Peyer's patch (tissue), 4 donors: ENCODE data around the gene CELF2.

ENCODE experiments used
- POLR2A ChIP-seq, 2 donors: fragments of 450-650 bp; IDR thresholded peaks; one replicate each; pipeline ENCODE4 v1.5.1; 2017; ENCODE audit warnings: antibody characterized with exemption in 2 of 2, mild to moderate bottlenecking in 2 of 2, moderate library complexity in 2 of 2
- TF ChIP-seq, protein P1 (sequence below), 6 experiments: fragments of 450-650 bp in 4 of 6; fragments of 200-600 bp in 2 of 6; sonication (generic) in 1 of 6; IDR thresholded peaks; one replicate each; pipeline ENCODE4 v1.5.1; 2017 to 2019; ENCODE audit warnings: antibody characterized with exemption in 6 of 6, mild to moderate bottlenecking in 3 of 6, moderate library complexity in 1 of 6

DNA sequence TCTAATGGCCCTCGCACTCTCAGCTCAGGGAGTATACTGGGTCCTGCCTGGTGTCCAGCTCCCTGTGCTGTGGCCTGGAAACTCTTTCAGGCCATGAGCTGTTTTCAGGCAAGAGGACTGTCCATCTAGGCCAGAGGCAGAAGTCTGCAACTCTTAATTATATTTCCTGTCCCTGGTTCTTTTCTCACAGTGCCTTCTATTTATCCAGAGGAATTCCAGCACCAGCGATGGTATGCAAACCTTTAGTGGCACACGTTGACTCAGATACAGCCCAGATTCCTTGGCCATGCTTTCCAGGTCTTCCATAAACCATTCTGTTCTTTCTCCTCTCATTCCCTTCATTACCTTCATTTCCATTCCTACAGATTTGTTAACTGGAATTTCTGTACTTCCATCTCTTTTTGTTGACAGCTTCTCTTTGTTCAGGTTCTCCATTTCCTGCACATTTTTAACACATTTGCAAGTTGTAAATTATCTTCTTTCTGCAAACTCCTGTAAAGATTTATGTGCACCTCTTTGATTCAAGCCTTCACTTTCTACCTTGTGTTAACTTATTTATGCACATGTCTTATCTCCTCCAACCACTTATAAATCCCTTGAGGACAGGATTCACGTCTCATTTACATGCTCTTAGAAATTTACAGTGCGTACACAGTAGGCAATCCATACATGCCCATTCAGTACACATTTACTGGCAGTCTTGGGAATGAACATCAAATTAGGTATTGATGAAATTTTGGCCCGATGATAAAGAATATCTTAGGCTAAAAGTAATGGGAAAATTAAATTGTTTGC, 172.1 kb downstream of the CELF2 start:
- TF ChIP-seq, protein P1, sequence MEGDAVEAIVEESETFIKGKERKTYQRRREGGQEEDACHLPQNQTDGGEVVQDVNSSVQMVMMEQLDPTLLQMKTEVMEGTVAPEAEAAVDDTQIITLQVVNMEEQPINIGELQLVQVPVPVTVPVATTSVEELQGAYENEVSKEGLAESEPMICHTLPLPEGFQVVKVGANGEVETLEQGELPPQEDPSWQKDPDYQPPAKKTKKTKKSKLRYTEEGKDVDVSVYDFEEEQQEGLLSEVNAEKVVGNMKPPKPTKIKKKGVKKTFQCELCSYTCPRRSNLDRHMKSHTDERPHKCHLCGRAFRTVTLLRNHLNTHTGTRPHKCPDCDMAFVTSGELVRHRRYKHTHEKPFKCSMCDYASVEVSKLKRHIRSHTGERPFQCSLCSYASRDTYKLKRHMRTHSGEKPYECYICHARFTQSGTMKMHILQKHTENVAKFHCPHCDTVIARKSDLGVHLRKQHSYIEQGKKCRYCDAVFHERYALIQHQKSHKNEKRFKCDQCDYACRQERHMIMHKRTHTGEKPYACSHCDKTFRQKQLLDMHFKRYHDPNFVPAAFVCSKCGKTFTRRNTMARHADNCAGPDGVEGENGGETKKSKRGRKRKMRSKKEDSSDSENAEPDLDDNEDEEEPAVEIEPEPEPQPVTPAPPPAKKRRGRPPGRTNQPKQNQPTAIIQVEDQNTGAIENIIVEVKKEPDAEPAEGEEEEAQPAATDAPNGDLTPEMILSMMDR (IDR thresholded peaks at IDR 0.05), result no peak
- TF ChIP-seq POLR2A (IDR thresholded peaks at IDR 0.05), result no peak
